RWPE1 (cell line): ENCODE results near the gene C1orf105.

Experiments
- CTCF ChIA-PET: fragments of 350-600 bp; sonication (Branson Sonifier 250); formaldehyde crosslinking; extraction: SDS; loops from one replicate; lab custom pipeline; 2021; lab: Yijun Ruan, JAX
- POLR2A ChIA-PET: fragments of 400-600 bp; formaldehyde crosslinking; extraction: SDS; loops from one replicate; lab custom pipeline; 2020; ENCODE audit warnings: antibody characterized with exemption; ENCODE audit not compliant: low non-redundant PET; lab: Yijun Ruan, JAX
- DNase-seq: peaks from one replicate; pipeline ENCODE4 v3.0.0; 2012; ENCODE audit warnings: low spot score
- H3K27ac ChIP-seq: fragments of 450-650 bp; 2 replicates; pipeline ENCODE4 v1.5.1; 2017
- CTCF ChIP-seq: fragments of 450-650 bp; conservative IDR thresholded peaks from 2 replicates; pipeline ENCODE4 v1.5.1; 2017; ENCODE audit warnings: low read depth, mild to moderate bottlenecking

The C1orf105 gene

GRCh38 chr1:172517545-172517944 lies 97.1 kb downstream of the C1orf105 start:
- CTCF ChIA-PET: no interaction called here

More at GRCh38 chr1:172517545-172517944, 97.1 kb downstream of the C1orf105 start:
- POLR2A ChIA-PET: no interaction called here
- no peak for TF ChIP-seq CTCF
- H3K27ac ChIP-seq: no peak overlapping the region
- DNase-seq: no peak
